KBM-7 (cell line): Measurements from ENCODE around the gene ELMO3.

Source experiments
- DNase-seq: peaks from one replicate; pipeline ENCODE4 v3.0.0-alpha.2; 2015
- in situ Hi-C: fragments of 300-500 bp; cut with MboI; formaldehyde crosslinking; loops from 2 replicates; pipeline ENCODE4 v1.14.3; 2020; ENCODE audit warnings: low sequenced_read_pairs, low pct_unique_long_range_greater_than_20kb, mixed read lengths

Gene ELMO3

DNA sequence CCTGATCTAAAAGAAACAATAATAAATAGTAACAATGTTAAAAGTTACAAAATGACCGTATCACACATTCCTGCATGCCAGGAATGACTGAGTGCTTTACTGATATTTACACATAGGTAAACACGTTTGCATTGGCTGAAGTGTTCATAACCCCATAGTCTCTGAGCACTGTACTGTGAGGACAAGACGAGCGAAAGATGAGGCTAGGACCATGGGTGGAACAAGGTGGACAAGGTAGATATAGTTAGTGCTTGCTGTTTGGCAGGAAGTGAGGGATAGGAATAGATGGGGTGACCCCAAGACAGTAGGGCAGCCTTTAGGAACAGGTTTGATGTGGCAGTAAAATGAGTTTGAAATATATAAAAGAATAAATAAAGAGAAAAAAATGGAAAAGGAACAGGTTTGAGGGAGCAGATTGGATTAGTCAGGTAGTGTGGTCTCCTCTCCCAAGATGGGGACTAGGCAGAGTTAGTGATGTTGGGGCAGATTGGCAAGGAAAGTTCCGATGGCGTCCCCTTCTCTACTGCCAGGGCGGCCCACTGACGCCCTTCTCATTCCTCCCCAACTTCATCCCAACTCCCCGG is 7.4 kb upstream of the ELMO3 start:
- DNase-seq = no peak
- in situ Hi-C loops = no loop called here

DNA sequence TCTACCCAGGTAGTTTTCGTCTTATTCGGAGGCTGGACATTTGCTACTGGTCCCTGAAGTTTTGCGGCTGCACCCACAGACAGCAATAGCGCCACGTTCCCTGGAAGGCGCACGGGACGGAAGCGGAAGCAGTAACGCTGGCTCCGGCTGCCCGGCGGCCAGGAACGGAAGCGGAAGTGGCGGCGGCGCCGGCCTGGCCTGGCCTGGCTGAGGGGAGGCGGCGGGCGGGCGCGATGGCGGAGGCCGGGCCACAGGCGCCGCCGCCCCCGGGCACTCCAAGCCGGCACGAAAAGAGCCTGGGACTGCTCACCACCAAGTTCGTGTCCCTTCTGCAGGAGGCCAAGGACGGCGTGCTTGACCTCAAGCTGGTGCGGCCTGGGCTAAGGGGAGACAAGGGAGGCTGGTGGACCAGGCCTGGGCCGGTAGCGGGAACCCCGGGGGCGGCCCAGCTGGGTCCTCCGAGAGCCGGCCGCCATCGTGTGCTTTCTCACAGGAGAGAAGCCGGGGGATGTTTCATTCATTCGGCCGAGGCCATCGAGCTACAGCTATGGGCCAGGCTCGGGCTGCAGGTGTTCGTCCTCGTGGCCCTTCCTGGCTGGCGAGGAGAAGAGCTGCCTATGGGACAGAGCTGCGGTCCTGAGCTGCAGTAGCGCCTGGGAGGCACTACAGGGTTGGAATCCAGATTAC is 6.8 kb upstream of the ELMO3 start, which contains the start of gene E2F4:
E2F4 (plus strand) TSS at position 161 of the 687 bp plus-strand sequence; CDS start at position 234, 73 bp downstream.
- DNase-seq = peak; percentile 92
- in situ Hi-C loops = no loop called here

DNA sequence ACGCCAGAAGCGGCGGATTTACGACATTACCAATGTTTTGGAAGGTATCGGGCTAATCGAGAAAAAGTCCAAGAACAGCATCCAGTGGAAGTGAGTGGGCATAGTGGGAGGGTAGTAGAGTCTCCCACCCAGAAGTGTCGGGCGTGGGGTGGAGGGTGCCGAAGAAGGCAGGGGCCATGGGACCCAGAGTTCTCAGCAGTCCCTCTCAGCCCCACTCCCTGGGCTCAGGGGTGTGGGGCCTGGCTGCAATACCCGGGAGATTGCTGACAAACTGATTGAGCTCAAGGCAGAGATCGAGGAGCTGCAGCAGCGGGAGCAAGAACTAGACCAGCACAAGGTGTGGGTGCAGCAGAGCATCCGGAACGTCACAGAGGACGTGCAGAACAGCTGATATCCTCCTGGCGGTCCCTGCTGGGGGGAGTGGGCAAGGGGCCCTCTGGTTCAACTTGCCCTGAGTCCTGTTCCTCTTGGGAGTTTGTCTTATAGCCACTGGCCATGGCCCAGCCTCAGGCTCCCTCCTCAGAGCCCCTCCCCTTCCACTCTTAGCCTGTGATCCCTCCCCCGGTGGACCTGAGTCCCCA is 6.1 kb upstream of the ELMO3 start:
- no peak for DNase-seq
- in situ Hi-C loops = no loop called here

DNA sequence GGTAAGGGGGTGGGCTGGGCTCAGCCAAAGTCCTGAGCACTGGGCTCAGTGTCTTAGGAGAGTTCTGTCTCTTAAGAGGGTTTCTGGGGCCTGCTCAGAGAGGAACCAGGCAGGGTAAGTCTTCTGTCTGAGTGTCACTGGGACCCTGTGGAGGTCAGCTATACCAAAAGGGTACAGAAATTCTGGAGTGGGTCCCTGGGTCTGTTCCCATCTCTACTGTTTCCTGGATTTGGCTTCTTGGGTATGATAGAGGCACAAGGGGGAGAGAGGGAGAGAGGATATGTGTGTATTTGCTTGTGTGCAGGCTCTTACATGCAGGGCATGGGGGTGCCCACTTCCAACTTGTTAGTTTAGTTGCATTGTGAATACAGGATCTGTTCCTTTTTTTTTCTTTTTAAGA is 5.4 kb upstream of the ELMO3 start:
- no peak for DNase-seq
- in situ Hi-C loops = no loop called here

DNA sequence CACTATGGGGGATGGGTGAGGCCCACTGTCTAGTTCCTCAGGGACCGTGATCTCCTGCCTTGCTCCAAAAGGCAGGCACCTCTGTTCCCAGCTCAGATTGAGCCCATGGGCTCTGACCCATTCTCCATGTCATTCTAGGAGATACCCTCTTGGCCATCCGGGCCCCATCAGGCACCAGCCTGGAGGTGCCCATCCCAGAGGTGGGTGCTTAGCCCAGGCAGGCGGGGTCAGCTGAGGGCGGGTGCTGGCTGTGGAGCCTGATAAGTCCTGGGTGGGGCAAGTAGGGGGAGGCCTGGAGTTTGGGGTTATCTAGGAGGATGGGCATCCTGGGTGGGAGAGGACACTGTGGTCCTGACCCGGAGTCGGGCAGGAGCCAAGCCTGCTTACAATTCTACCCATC is 4.7 kb upstream of the ELMO3 start:
- DNase-seq = no peak
- in situ Hi-C loops = no loop called here

DNA sequence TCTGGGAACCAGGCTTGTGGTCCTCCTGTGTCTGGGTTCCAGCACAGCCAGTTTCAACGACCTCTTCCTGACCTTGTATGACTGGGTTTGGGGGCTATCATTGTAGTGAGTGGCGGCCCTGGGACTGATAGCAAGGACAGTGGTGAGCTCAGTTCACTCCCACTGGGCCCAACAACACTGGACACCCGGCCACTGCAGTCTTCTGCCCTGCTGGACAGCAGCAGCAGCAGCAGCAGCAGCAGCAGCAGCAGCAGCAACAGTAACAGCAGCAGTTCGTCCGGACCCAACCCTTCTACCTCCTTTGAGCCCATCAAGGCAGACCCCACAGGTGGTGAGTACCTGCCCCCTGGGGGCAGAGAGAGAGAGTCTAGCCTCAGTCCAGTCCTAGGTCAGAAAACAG is 3.3 kb upstream of the ELMO3 start:
- in situ Hi-C loops = no loop called here
- no peak for DNase-seq

DNA sequence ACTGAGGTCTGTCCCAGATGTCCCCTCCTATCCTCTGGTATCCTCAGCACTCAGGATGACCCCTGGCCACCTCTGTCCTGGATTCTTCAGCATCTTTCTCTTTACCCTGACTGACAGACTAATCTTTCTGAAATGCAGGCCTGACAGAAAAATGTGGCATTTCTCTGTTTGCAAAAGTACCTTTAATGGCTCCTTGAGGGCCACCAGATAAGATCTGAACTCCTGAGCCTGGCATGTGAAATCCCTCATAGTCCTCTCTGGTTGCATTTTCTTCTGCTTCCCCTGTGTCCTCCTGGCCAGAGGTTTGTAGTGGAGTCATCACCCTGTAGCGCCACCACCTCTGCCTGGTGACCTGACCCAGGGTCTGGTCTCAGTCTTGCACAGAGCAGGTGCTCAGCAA is 2.0 kb upstream of the ELMO3 start:
- in situ Hi-C loops = no loop called here
- DNase-seq = no peak

DNA sequence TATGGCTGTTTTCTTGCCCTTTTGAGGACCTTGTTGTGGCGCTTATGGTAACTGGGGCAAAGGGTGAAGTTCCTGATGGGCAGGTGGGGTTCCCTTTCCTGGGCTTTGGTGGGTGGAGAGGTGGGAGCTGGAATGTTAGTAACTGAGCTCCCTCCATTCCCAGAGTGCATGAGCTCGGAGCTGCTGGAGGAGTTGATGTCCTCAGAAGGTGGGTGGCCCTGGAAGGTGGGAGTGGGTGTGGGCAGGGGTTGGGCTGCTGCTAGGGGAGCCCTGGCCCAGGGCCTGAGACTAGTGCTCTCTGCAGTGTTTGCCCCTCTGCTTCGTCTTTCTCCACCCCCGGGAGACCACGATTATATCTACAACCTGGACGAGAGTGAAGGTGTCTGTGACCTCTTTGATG is 1.2 kb upstream of the ELMO3 start:
- in situ Hi-C loops = no loop called here
- DNase-seq = no peak

DNA sequence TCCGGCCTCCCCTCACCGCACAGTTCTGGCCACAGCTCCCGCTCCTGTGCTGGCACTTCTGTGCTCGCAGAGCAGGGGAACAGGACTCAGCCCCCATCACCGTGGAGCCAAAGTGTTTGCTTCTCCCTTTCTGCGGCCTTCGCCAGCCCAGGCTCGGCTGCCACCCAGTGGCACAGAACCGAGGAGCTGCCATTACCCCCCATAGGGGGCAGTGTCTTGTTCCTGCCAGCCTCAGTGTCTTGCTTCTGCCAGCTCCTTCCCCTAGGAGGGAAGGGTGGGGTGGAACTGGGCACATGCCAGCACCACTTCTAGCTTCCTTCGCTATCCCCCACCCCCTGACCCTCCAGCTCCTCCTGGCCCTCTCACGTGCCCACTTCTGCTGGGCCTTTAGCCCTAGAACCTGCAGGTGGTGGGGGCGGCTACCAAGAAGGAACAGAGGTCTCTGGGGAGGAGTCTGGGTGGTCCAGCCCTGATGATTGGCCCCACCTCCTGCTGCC is 645 bp upstream of the ELMO3 start:
- in situ Hi-C loops = no loop called here
- peak; percentile 41 for DNase-seq

DNA sequence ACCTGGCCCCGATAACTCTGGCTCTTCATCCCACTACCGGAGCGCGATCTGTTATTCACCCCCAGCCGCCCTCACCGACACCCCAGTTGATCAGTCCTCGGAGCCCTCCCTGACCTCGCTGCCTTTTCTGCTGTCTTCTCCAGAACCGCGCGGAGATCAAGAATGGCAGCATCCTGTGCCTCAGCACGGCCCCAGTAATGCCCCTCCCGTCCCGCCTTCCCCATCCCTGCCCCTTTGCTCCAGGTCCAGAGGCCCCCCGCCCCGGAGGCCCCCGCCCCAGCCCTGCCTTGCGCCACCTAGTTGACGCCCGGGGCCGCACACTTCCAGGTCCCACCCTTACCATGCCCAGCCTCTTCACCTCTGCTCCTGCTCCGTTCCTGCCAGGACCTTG is 872 bp downstream of the ELMO3 start:
- in situ Hi-C loops = no loop called here
- DNase-seq = no peak

DNA sequence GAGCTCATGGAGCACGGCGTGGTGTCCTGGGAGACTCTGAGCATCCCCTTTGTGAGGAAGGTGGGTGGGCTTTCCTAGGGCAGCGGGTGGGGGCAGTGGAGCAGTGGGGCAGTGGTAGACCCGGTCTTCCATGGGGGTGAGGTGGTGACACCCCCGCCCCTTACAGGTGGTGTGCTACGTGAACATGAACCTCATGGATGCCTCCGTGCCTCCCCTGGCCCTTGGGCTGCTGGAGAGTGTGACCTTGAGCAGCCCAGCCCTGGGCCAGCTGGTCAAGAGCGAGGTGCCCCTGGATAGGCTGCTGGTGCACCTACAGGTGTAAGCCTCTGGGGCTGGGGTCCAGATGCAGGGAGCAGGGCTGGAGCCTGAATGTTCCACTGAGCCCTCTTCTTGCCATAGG is 1.6 kb downstream of the ELMO3 start:
- in situ Hi-C loops = no loop called here
- DNase-seq = no peak

DNA sequence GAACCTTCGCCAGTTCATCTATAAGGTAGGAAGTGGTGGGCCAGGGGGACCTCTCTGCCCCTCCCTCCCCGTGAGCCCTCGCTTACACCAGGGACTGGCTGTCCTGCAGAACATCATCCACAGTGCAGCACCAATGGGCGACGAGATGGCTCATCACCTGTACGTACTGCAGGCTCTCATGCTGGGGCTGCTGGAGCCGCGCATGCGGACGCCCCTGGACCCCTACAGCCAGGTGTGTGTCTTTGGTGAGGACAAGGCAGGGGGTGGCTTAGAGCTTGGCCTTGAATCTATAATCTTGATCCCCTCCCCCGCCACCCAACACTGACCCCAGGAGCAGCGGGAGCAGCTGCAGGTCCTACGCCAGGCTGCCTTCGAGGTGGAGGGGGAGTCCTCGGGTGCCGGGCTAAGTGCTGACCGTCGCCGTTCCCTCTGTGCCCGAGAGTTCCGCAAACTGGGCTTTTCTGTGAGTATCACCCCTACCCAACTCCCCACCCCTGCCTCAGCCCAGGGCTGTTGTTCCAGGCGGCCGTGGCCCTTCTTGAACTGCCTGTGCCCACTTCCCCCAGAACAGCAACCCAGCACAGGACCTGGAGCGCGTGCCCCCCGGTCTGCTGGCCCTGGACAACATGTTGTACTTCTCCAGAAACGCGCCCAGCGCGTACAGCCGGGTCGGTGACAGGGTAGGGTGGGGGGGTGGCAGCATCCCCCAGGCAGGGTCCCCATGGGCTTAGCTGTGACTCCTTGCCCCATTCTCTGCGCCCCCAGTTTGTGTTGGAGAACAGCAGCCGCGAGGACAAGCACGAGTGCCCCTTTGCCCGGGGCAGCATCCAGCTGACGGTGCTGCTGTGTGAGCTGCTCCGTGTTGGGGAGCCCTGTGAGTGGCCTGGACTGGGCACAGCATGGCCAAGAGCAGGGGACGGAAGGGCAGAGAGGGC is 2.7 kb downstream of the ELMO3 start:
- DNase-seq = no peak
- in situ Hi-C loops = no loop called here

DNA sequence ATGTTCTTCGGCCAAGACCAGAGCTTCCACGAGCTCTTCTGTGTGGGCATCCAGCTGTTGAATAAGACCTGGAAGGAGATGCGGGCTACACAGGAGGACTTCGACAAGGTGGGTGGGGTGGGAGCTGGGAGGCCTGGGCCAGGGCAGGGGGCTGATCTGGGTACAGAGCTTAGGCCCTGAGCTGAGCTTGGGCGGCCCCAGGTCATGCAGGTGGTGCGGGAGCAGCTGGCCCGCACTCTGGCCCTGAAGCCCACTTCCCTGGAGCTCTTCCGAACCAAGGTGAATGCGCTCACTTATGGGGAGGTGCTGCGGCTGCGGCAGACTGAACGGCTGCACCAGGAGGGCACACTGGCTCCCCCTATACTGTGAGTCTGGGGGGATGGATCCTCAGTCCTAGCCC is 3.5 kb downstream of the ELMO3 start:
- in situ Hi-C loops = no loop called here
- no peak for DNase-seq

DNA sequence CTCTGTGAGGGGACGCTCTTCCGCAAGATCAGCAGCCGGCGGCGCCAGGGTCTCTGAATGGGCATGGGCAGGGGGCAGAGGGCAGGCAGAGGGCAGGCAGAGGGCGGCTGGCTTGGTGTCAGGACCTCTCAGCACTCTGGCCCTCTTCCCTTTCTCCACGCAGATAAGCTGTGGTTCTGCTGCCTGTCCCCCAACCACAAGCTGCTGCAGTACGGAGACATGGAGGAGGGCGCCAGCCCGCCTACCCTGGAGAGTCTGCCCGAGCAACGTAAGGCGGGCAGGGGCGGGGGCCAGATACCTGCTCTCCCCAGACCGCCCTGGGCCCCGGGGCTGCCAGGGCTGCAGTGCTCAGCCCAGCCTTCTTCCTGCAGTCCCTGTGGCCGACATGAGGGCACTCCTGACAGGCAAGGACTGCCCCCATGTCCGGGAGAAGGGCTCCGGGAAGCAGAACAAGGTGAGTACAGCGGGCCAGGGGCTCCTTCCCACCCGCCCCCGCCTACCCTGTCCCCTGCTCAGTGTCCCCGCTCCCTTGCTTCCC is 4.1 kb downstream of the ELMO3 start:
- in situ Hi-C loops = no loop called here

DNA sequence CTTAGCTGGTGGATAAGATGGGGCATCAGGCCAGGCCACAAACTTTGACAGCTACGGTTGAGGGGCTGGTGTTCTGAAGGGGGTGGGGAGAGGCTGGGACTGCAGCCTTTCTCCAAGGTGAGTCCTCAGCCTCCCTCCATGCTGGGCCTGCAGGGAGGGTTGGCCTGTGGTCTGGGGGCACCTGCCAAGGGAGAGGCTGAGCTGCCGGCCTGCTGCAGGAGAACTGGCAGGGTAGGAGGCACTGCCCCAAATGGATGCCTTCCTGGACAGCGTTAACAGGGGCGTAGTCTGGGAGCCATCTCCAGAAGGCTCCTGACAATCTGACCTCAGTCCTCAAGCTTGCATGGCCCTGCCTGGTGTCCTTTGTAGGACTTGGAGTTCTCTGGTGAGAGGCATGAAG is 5.1 kb downstream of the ELMO3 start:
- in situ Hi-C loops = no loop called here

More for the DNA sequence above, 4.1 kb downstream of the ELMO3 start:
- DNase-seq = no peak

DNA sequence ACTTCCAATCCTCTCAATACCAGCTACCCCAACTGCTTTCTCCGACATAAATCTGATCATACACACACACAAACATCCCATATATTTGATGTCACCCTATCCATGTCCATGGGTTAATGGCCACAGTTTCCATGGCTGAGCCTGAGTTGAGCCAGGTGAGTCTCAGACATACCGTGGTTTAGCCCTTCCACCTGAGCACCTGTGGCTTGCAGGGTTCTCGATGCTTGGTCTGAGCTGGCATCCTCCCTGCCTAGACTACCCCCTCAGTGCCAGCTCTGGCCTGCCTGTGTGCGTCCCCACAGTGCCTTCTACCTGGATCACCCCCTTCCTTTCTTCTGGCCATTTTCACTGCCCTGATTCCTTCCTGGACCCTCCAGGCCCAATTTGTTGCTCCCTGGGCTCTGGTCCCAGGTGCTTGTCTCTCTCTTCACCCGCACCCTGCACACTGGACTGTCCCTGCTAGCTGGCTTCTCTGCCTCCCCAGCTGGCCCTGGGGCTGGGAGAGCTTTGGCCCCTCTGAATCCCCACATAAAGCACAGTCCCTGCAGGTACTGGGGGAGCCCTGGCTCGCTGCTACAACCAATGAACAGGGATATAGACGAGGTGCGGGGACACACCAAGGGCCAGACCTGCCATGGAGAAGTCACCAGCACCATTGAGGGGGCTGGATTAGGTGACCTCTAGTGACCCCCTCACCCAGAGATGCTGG is 7.4 kb downstream of the ELMO3 start:
- DNase-seq = no peak
- in situ Hi-C loops = no loop called here

More for the DNA sequence above, 5.1 kb downstream of the ELMO3 start:
- DNase-seq = no peak

DNA sequence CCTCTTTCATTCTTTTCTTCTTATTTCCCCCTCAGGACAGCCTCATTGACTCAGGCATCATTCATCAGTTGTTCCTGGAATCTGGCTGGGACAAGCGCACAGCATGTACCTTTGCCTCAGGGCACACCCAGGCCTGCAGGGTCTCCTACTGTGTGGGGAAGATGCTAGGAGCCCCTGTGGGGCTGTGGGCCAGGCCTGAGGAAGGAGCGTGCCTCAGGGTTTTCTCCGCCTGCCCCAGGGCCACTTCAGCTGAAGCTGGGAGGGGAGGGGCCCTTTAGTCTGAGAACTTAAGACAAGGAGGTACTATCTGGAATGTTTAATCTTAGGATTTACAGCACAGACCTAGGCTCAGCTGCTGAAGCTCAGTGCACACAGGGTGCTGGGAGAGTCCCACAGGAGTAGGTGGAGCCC is 7.9 kb downstream of the ELMO3 start:
- no peak for DNase-seq
- in situ Hi-C loops = no loop called here

DNA sequence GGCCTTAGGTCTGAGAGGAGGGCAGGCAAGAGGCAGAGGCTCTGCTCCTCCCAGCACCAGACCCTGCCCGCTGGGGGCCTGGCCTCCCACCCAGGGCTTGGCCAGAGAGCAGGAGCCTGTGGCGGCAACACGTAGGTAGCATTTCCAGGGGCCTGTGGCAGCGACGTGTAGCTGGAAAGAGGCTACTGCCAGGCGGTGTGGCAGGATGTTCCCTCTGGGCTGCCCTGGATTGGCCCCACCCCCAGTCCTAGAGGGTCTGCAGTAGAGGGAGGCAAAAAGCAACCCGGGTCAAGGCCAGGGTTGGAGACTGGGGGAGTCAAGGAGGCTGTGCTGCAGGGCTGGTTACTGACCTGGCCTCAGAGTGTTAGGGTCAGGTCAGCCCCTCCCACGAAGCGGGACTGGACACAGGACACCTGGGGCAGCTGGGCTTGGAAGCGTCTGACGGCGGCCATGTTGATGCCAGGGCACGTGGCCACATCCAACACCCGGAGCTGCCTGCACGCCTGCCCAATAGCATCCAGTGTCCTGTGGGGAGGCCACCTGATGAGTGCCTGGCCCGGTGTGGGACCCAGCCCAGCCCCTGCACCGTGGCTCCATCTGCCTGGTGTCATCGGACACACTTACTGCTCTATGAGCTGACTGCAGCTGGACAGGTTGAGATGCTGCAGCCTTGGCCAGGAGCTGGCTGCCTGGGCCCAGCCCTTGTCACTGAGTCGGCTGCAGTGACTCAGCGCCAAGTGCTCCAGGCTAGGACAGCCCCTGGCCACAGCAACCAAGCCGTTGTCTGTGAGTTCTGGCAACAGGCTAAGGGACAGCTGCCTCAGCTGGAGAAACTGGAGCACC is 8.5 kb downstream of the ELMO3 start:
- in situ Hi-C loops = no loop called here
- no peak for DNase-seq
